LNCAP (cell line): ENCODE results near the gene DNAJC1.

Experiments
- TF ChIP-seq, protein P1 (sequence below): fragments of 450-650 bp; IDR thresholded peaks from 2 replicates; pipeline ENCODE4 v1.5.1; 2017; ENCODE audit warnings: mild to moderate bottlenecking

DNAJC1 gene

GRCh38 chr10:21929070-21929469, 74.5 kb downstream of the DNAJC1 start:
- TF ChIP-seq, protein P1, sequence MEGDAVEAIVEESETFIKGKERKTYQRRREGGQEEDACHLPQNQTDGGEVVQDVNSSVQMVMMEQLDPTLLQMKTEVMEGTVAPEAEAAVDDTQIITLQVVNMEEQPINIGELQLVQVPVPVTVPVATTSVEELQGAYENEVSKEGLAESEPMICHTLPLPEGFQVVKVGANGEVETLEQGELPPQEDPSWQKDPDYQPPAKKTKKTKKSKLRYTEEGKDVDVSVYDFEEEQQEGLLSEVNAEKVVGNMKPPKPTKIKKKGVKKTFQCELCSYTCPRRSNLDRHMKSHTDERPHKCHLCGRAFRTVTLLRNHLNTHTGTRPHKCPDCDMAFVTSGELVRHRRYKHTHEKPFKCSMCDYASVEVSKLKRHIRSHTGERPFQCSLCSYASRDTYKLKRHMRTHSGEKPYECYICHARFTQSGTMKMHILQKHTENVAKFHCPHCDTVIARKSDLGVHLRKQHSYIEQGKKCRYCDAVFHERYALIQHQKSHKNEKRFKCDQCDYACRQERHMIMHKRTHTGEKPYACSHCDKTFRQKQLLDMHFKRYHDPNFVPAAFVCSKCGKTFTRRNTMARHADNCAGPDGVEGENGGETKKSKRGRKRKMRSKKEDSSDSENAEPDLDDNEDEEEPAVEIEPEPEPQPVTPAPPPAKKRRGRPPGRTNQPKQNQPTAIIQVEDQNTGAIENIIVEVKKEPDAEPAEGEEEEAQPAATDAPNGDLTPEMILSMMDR = no peak

DNA sequence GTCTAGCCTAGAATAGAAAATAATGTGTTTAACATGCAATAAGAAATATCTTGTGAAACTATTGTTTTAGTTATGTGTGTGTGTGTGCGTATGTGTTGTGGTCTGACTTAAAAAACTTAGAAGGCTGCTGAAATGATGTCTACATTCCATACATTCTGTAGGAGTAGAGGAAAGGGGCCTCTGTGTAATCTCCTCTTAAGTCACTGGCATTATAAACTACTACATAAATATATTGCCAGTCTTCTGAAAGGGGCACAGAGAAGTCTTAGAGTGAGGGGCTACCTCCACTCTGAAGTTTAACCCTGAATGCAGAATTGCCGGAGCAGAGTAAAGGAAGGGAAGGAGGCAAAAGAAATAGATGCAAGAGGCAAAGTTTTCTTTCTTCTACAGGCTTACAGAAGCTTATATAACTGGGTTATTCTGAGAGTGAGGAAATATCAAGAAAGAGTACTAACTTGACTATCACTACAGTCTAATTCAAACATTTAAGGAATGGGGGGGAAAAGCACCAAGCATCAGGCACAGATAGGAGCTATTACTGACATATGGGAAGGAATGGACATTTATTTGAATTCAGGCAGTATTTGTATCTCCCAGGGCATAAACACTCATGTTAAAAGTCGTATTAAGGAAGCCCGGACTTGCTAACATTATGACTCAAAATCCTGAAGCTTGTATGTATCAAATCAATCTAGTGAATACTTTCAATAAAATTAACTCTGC, 75.7 kb downstream of the DNAJC1 start:
- TF ChIP-seq, protein P1 = no peak

GRCh38 chr10:21926949-21927348, 76.6 kb downstream of the DNAJC1 start:
- TF ChIP-seq, protein P1 = no peak

DNA sequence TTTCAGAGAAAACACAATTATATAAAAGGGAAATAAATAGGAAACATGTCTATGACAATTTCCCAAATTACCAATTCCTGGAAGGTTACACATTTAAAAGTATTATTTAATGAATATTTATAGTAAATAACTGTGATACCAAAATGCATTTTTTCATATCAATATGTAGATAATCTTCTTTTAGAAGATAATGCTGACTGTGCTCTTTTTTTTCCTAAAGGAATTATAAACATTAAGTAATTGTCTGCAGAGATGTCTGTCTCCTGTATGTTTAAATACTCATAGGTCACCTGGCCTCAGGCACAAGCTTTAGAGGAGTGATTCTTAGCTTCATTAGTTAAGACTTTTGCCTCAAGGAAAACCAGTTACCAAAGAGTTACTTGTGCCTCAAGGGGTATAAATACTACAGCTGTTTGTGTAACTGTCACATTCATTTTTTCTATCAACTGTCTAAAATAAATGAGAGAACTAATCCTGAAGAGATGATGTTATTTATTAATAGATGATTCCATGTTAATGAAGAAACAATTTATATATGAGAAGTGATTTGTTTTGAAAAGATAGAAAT, 77.1 kb downstream of the DNAJC1 start:
- TF ChIP-seq, protein P1 = no peak

DNA sequence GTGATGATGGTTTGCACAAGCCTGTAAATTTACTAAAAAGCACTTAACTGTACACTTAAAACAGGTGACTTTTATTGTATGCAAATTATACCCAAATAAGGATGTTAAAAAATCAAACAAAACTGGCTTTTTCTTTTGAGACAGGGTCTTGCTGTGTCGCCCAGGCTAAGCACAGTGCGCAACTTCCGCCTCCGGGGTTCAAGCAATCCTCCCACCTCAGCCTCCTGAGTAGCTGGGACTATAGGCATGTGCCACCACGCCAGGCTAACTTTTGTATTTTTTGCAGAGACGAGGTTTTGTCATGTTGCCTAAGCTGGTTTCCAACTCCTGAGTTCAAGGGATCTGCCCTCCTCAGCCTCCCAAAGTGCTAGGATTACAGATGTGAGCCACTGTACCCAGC, 77.7 kb downstream of the DNAJC1 start:
- TF ChIP-seq, protein P1 = no peak

GRCh38 chr10:21924511-21924910, 79.0 kb downstream of the DNAJC1 start:
- TF ChIP-seq, protein P1 = no peak

DNA sequence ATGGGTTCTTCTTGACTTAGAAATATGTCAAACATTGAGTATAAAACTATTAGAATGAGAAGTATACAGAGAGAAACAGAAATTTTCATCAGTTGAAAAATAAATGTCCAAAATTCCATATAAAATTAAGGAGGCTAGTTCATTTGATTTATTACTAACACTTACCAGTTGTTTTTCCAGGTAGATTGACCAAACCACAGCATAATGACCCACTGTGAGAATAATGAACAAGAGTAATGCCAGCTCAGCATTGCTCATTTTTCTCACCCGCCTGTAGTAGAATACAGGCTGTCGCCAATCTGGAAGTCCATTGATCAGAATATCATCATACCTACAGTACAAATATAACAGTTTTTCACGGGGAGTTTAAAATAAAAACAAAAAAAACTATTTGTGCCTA, 82.9 kb downstream of the DNAJC1 start:
- TF ChIP-seq, protein P1 = no peak

GRCh38 chr10:21919906-21920305, 83.6 kb downstream of the DNAJC1 start:
- TF ChIP-seq, protein P1 = no peak
